BJ (cell line): ENCODE results near the gene SORL1. TPM values are rescaled to one million over a fixed set of nuclear protein-coding genes. Genes with fewer than 3 reads are reported as not detected.

ENCODE experiments used
- CTCF ChIA-PET: fragments of 350-600 bp; formaldehyde crosslinking; extraction: SDS; loops from one replicate; lab custom pipeline; 2021; ENCODE audit warnings: antibody characterized with exemption, inconsistent platforms; lab: Yijun Ruan, JAX
- POLR2A ChIA-PET: fragments of 300-600 bp; sonication (Branson Sonifier 250); formaldehyde crosslinking; extraction: SDS; loops from one replicate; lab custom pipeline; 2021; ENCODE audit warnings: antibody characterized with exemption; lab: Charles Lee
- DNase-seq: peaks from one replicate; pipeline ENCODE4 v3.0.0-alpha.2; 2011; ENCODE audit warnings: low read depth
- H3K27me3 ChIP-seq: 2 replicates; pipeline ENCODE4 v1.6.0; 2011; ENCODE audit warnings: low read length; ENCODE audit not compliant: control insufficient read depth, insufficient read depth
- H3K36me3 ChIP-seq: 2 replicates; pipeline ENCODE4 v1.5.1; 2011; ENCODE audit warnings: low read length; ENCODE audit not compliant: control insufficient read depth, insufficient read depth
- H3K4me3 ChIP-seq: 2 replicates; pipeline ENCODE4 v1.5.1; 2011; ENCODE audit warnings: low read depth, mild to moderate bottlenecking, control low read depth, low read length
- polyA plus RNA-seq: library from polyadenylated mRNA; depleted of rRNA; stranded (reverse); fragments of >200 nt; gene quantifications from 2 replicates; pipeline ENCODE4 v1.2.3, GENCODE V29; 2011
- TF ChIP-seq, protein P1 (sequence below): IDR thresholded peaks from 2 replicates; pipeline ENCODE4 v1.5.1; 2011; ENCODE audit warnings: low read depth, mild to moderate bottlenecking, control low read depth, inconsistent platforms, low read length, moderate library complexity; ENCODE audit not compliant: insufficient read depth

SORL1 gene
- polyA plus RNA-seq, 1 experiment, result 1.4 TPM

GRCh38 chr11:121615501-121615900 is 163.4 kb downstream of the SORL1 start:
- no peaks in the 10 kb centered on the region for H3K27me3 ChIP-seq
- no peaks in the 10 kb centered on the region for H3K36me3 ChIP-seq
- DNase-seq, result no peak
- CTCF ChIA-PET, result interaction anchor here (0.7 to 1.6 kb wide), 4 partner anchors 9 to 338 kb away, joined by 3 to 4 read pairs (median 3); no protein-coding TSS in a partner anchor
- POLR2A ChIA-PET, result no interaction called here
- no peak overlapping the region for H3K4me3 ChIP-seq
- TF ChIP-seq, protein P1, sequence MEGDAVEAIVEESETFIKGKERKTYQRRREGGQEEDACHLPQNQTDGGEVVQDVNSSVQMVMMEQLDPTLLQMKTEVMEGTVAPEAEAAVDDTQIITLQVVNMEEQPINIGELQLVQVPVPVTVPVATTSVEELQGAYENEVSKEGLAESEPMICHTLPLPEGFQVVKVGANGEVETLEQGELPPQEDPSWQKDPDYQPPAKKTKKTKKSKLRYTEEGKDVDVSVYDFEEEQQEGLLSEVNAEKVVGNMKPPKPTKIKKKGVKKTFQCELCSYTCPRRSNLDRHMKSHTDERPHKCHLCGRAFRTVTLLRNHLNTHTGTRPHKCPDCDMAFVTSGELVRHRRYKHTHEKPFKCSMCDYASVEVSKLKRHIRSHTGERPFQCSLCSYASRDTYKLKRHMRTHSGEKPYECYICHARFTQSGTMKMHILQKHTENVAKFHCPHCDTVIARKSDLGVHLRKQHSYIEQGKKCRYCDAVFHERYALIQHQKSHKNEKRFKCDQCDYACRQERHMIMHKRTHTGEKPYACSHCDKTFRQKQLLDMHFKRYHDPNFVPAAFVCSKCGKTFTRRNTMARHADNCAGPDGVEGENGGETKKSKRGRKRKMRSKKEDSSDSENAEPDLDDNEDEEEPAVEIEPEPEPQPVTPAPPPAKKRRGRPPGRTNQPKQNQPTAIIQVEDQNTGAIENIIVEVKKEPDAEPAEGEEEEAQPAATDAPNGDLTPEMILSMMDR, result no peak

DNA sequence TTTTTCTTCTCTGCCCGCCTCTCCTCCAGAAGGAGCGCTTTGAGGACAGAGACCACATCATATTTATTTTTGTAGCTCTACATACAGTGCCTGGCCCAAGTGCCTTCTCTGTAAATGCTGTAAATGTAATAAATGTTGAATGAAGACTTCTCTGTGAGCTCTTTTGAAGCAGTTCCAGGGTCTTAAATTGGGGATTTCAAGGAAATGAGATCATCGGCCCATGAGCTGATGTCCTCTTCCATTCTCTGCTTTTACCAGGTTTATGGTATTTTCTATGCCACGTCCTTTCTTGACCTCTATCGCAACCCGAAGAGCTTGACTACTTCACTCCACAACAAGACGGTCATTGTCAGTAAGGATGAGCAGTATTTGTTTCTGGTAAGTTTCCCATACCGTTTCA is 166.4 kb downstream of the SORL1 start:
- DNase-seq, result no peak
- no peak overlapping the region for H3K4me3 ChIP-seq
- CTCF ChIA-PET, result interaction anchor here (0.9 kb wide), 1 partner anchor 9 kb away, joined by 3 read pairs; no protein-coding TSS in a partner anchor

DNA sequence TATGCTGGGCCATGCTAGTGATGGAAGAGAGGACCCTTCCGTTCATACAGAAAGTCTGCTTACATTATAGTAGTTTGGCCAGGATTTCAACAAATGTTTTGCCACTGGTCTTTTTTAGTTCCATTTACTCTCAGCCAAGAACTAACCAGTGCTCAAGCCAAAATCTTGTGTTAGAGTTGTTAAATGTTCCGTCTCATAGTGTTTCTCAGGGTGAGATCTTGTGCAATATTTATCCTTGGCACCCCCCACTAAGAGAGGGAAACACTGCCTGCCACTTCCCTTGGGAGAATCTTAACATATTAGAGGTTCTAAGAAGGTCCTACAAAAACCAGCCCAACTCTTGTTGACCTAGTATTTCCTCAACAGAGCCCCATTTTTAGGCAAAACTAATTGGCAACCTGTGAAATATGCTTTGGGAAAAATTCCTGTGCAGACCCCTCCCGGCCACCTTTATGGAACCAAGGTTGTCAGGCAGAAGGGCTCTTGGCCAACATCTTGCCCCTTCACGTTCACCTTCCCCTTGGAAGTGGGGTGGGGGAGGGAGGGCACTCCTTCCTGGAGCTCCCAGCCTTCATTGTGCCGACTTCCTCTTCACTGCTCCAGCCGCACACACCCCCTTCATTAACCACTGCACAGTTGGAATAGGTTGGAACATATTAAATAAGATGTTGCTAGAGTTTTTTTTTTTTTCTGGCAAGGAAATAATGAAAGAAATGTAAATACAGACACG is 173.8 kb downstream of the SORL1 start:
- no peak for DNase-seq
- TF ChIP-seq, protein P1, result no peak
- Histone ChIP-seq H3K27me3 (no peaks in the 10 kb centered on the region), H3K36me3 (no peaks in the 10 kb centered on the region), H3K4me3 (no peak overlapping the region)
- ChIA-PET CTCF (no interaction called here), POLR2A (no interaction called here)

More for the DNA sequence above, 166.4 kb downstream of the SORL1 start:
- POLR2A ChIA-PET, result no interaction called here
- Histone ChIP-seq H3K27me3 (no peaks in the 10 kb centered on the region), H3K36me3 (no peaks in the 10 kb centered on the region)
- TF ChIP-seq, protein P1, result no peak

DNA sequence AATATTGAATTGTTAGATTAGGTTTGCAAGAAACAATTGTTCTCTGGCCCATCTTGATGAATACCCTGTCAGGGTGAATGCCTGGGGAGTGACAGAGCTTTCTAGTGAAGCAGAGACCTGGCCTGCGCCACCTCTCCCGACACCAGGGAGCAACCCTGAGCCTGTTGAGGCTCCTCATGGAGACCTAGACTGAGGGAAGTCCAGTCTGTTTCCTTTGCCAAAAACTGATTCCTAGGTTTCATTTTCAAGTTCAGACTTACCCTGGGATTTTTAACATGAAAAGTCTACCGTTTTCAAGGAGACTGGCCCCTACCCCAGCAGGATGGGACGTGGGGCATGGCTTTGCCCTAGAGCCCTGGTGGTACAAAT is 174.4 kb downstream of the SORL1 start:
- POLR2A ChIA-PET, result no interaction called here
- Histone ChIP-seq H3K36me3 (no peaks in the 10 kb centered on the region), H3K4me3 (no peak overlapping the region), H3K27me3 (no peaks in the 10 kb centered on the region)
- DNase-seq, result no peak
- CTCF ChIA-PET, result interaction anchor here (1.4 kb wide), 1 partner anchor 16 kb away, joined by 3 read pairs; no protein-coding TSS in a partner anchor
- TF ChIP-seq, protein P1, result no peak

- CTCF ChIA-PET, result interaction anchor here (0.7 to 1.4 kb wide), 3 partner anchors 8 to 474 kb away, joined by 3 read pairs; no protein-coding TSS in a partner anchor
- Histone ChIP-seq H3K27me3 (no peaks in the 10 kb centered on the region), H3K36me3 (no peaks in the 10 kb centered on the region), H3K4me3 (no peak overlapping the region)
- TF ChIP-seq, protein P1, result no peak
- DNase-seq, result no peak
- POLR2A ChIA-PET, result no interaction called here
Observed at GRCh38 chr11:121626980-121627379, 174.9 kb downstream of the SORL1 start.
